Activated CD8-positive, alpha-beta memory T cell treated with anti-CD3 and anti-CD28 coated beads, Interleukin-2, amount 50 U/mL, for 48 hours (primary cell): Measurements from ENCODE around the gene TMEM240.
"Not testable (repeated sequence)": the region's sequence is repeated elsewhere in the genome, so short reads cannot be mapped to it uniquely, and the experiment has no call there.

Source experiments
- DNase-seq: peaks from one replicate; pipeline ENCODE4 v3.0.0-alpha.2; 2020

The TMEM240 gene

DNA sequence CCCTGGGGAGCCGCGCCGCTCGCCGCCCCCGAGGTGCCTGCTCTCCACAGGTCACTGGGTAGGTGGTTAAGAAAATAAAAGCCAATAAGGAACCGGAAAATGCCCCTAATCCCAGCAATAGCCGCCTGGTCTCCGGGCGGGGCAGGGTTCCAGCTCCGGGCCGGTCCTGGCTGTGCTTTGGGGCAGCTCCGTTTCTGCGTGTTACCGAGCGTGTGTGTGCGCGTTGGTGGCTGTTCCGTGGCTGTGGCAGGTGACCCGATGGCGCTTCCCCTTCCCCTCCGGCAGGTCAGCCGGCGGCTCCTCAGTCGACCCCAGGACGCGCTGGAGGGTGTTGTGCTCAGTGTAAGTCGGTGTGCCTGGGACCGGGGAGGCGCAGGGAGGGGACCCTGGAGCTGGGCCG, 17.2 kb downstream of the TMEM240 start:
- not testable (repeated sequence) for DNase-seq

DNA sequence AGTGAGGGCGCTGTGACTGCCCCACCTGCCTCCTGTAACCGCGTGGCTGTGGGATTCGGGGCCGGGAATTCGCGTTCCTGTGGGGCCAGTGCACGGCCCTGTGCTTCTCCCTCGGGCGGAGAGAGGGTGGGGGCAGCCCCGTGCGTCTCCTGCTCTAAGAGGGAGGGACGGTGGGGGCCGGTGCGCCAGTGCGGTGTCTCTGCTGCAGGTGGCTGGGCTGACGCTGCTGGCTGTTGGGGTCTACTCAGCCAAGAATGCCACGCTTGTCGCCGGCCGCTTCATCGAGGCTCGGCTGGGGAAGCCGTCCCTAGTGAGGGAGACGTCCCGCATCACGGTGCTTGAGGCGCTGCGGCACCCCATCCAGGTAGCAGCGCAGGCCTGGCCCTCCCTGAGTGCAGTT, 17.9 kb downstream of the TMEM240 start:
- DNase-seq: not testable (repeated sequence)

DNA sequence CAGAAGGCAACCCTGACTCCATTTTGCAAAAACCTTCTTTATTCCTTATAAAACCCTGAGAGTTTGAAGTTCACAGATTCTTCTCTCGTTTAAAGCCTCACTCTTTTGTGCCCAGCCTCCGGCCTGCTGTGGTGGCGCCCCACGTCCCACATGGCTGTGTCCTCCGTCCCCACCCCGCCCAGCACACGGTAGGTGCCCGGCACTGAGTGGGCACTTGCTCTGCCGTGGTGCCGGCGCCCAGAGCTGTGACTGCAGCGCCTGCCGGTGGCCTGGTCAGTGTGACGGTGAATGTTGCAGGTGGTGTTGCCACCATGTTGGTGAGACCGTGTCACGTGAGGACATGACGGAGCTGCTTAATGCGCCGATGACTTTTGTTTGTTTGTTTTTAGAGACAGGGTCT, 19.1 kb downstream of the TMEM240 start:
- DNase-seq: no peak

DNA sequence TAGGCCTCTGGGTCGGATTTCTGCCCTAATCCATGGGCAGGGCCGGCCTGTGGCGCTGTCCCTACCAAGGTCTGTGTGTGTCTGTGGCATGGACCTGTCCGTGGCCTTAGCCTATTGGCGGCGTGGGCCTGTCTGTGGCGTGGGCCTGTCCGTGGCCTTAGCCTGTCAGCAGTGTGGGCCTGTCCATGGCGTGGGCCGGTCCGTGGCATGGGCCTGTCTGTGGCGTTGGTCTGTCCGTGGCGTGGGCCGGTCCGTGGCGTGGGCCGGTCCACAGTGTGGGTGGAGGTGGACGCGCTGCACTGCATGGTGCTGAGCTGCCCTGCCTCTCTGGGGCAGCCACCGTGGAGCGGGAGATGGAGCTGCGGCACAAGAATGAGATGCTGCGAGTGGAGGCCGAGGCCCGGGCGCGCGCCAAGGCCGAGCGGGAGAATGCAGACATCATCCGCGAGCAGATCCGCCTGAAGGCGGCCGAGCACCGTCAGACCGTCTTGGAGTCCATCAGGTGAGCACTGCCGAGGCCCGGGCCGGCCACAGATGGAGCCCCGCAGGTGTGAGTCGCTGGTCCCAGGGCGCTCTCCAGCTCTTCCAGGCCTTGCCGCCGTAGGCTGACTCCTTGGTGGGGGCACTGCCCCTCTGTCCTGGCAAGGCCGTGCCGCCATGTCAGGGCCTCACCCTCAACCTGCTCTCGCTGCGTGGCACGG, 20.5 kb downstream of the TMEM240 start:
- DNase-seq: not testable (repeated sequence)

DNA sequence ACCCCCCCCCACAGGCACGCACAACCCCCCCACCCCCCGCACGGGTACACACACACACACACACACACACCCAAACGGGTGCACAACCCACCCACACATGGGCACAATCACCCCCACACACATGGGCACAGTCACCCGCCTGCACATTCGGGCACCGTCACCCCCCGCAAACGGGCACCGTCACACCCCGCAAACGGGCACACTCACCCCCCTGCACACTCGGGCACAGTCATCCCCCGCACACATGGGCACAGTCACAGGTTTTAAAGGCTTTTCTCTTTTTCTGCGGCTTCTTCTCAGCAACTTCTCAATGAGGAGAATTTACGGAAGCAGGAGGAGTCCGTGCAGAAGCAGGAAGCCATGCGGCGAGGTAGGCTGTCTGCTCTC, 21.8 kb downstream of the TMEM240 start:
- not testable (repeated sequence) for DNase-seq

DNA sequence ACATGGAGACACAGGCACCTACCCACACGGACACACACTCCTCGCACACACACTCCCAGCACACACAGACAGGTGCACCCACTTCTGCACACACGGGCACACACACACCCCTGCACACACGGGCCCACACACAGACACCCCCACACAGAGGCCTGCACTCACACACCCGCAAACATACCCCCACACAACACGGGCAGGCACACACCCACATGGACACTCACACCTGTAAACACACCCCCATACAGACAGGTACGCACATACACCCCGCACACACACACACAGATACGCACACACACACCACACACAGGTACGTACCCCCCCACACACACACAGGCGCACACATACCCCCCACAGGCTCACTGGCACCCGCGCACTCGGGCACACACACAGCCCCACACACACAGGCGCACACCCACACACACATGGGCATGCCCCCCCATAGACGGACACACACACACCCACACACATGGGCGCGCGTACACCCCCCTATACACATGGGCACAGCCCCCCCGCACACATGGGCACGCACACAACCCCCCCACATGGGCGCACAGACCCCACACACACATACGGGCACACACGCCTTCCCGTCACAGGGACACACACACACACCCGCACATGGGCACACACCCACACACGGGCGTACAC, 22.3 kb downstream of the TMEM240 start:
- DNase-seq: no peak

DNA sequence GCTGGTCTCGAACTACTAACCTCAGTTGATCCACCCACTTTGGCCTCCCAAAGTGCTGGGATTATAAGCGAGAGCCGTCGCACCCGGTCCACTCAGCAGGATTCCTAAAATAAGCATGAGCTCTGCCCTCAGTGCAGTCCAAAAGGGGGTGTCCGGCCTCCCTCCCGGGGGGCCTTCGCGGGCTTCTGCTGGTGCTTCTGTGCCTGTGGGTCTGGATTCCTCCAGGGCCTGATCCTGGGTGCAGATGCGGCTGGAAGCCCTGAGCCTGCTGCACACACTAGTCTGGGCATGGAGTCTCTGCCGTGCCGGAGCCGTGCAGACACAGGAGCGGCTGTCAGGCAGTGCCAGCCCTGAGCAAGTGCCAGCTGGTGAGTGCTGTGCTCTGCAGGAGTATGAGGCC, 23.5 kb downstream of the TMEM240 start:
- DNase-seq: not testable (repeated sequence)

DNA sequence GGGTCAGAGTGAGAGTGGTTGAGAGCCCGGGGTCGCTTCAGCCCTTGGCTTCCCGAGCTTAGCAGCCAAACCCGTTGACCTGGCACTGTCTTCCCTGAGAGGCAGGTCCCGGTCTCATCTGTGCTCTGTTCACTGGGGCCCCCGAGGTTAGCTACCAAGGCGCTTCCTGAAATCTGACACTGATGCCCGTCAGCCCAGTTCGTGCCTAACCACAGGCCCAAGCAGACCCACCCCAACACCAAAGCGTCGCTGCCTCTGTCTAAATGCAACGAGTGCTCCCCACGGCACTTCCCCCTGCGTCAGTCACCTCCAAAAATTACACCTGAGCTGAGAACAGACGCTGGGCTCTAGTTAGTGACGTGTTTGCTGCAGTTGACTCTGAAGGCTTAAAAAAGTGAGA, 26.0 kb downstream of the TMEM240 start:
- not testable (repeated sequence) for DNase-seq

DNA sequence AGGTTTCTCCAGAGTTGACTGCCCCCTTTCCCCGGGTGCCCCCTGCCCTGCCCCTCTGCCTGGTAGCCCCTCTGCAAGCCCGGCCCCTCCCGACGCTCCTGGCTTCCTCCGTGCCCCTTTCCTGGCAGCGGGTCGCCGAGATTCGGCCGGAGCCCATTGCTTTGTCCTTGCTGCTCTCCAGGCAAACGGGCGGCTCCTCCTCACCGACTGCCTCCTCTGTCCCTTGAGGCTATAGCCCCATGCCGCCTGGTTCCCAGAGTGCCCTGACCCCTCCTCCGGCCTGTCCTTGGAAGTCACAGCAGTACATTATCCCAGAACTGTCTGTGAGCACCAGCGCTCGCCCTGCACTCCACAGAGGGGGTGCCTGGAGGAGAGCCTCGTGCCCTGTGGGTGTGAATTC, 26.7 kb downstream of the TMEM240 start:
- not testable (repeated sequence) for DNase-seq

DNA sequence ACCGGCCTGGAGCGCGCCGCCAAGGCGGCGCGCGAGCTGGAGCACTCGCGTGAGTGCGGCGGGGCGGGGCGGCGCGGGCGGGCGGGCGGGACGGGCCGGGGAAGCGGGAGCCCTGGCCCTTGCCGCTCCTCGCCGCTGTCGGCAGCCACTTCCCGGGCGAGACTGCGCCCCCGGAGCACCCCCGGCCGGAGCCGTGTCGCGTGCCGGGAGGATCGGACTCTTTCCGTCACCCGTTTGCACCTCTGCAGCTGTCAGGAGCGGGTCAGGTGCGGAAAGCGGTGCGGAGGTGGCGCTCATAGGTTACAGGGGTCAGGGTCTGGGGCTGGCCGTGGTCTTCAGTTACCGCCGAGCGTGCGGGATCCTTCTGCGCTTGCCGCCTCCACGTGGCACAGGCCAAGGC, 28.0 kb downstream of the TMEM240 start:
- peak; percentile 68 for DNase-seq

DNA sequence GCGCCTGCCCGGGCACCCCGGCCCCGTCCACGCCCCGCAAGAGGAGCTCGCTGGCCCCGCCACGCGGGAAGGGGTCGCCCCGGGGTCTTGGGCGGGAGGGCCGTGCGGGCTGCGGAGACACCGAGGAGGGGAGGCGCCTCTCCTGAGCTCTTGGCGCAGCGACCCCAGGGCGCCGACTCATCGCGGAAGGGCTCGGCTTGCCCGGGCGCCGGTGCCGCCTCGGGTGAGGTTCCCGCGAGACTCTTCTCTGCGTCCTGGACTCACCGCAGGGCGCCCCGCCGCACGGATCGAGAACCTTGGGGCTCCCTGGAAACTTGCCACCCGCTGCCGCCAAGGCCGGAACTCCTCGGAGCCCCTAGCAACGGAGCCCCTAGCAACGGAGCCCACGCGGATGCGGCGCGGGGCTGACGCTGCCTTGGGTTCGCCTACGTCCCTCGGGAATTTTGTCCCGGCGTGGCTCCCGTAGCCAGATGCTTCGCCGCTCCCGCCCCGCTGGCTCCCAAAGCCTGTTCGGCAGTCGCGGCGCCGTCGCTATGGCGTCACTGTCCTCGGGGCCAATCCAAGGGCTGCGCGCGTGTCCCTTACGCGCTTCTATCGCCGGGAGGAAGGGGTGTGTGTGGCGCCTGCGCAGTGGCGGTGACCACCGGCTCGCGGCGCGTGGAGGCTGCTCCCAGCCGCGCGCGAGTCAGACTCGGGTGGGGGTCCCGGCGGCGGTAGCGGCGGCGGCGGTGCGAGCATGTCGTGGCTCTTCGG, 28.7 kb downstream of the TMEM240 start, which contains the start of gene ATAD3A:
Gene ATAD3A, plus strand, starts transcription at position 630 of the 753 bp plus-strand sequence. Its CDS starts 107 bp downstream, at position 737.
- DNase-seq: peak; percentile 98

DNA sequence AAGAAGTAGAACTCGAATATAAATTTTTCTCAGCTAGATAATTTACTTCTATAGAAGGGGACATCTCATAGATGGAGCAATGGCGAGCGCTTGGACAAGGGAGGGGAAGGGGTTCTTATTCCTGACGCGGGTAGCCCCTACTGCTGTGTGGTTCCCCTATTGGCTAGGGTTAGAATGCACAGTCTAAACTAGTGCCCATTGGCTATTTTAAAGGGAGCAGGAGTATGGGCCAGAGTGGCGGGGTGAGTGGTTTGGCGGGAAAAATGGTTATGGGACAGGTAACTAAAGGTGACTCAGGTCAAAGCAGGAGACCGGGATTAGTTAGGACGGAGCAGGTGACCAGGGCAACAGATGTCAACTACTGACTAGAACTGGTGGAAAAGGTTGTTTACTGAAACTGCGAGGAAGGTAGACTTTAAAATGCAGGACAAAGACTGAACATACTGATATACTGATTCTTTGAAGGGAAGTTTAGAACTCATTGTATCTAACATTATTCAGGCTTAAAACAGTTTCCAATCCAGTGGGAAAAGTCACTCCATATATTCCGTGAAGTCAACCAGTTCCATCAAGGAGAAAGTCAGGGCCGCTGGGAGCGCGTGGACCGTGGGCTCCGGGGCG, 29.4 kb downstream of the TMEM240 start:
- peak; percentile 59 for DNase-seq

DNA sequence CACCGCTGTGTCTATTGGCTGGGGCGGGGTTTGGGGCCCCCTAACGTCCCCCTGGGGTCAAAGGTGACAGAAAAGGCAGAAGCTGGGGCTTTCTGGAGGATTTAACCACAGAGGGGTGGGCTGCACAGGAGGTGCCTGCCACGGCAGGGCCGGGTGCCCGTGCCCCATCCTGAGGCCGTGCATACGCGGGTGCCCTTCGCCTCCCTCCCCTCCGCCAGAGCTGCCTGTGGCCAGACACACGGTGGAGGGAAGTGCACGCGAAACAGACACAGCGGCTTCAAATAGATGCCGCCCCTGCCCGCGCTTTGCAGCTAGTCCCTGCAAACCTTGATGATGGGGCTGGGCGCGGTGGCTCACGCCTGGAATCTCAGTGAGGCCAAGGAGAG, 31.0 kb downstream of the TMEM240 start:
- DNase-seq: not testable (repeated sequence)

DNA sequence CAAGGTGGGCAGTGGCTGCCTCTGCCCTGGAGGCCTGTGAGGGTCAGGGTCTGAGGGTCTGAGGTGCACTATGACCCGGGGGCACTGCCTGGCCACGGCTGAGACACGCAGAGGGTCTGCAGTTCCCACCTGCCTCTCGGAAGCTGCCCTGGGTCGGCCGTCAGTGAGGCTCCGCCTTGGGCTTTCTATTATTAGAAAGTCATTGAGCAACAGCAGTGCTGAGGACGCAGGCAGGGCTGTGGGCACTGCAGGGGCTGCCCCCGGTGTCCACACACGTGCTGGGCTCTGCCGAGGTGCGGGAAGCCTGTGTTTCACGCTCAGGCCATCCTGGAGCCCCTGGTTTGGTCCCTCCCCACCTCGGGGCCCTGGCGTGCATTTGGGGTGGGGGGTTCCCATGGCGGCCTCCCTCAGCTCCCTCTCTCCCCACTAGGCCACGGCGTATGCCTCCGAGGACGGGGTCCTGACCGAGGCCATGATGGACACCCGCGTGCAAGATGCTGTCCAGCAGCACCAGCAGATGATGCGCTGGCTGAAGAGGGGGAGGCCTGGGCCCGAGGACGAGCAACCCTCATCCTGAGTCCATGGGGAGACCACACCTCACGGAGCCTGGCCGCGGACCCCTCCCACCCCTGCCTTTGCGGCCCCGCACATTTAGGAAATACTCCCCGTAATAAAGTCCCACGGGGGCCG, 31.5 kb downstream of the TMEM240 start:
- DNase-seq: not testable (repeated sequence)

DNA sequence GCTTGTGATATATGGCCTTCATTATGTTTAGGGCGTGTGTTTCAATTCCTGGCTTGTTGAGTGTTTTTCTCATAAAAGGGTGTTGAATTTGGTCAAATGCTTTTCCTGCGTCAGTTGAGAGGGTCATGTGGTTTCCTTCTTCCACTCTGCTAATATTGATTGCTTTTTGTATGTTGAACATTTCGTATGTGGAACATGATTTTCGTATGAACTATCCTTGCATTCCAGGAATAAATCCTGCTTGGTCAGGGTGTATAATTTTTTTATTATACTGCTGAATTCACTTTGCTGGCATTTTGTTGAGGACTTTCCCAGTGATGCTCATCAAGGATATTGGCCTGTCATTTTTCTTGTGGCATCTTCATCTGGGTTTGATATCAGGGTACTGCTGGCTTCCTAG, 33.1 kb downstream of the TMEM240 start:
- no peak for DNase-seq

DNA sequence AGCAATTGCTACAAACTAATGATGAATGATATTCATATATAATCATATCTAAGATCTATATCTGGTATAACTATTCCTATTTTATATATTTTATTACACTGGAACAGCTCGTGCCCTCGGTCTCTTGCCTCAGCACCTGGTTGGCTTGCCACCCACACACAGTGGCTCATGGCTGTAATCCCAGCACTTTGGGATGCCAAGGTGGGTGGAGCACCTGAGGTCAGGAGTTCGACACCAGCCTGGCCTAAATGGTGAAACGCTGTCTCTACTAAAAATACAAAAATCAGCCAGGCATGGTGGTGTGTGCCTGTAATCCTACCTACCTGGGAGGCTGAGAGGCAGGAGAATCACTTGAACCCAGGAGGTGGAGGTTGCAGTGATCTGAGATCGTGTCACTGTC, 34.6 kb downstream of the TMEM240 start:
- DNase-seq: not testable (repeated sequence)

DNA sequence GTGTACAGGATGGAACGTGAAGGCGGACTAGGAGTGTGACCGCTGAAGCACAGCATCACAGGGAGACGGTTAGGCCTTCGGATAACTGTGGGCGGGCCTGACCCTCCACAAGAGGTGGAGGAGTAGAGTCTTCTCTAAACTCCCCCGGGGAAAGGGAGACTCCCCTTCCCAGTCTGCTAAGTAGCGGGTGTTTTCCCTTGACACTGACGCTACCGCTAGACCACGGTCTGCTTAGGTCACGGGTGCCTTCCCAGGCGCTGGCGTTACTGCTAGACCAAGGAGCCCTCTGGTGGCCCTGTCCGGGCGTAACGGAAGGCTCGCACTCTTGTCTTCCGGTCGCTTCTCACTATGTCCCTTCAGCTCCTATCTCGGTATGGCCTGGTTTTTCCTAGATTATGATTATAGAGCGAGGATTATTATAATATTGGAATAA, 35.0 kb downstream of the TMEM240 start:
- DNase-seq: not testable (repeated sequence)

DNA sequence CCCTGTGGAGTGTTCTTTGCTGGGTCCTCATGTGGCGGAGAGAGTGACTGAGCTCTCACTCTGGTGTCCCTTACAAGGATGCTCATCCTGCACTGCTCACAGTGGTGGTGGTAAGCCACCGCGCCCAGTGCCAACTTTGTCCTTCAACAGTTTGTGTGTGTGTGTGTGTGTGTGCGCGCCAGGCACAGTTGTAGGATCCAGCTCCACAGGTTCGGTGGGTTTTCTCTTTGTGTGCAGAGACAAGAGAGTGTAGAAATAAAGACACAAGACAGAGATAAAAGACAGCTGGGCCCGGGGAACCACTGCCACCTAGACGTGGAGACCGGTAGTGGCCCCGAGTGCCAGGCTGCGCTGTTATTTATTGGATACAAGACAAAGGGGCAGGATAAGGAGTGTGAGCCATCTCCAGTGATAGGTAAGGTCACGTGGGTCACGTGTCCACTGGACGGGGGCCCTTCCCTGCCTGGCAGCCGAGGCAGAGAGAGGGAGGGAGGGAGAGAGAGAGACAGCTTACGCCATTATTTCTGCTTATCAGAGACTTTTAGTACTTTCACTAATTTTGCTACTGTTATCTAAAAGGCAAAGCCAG, 35.6 kb downstream of the TMEM240 start:
- DNase-seq: peak; percentile 85

DNA sequence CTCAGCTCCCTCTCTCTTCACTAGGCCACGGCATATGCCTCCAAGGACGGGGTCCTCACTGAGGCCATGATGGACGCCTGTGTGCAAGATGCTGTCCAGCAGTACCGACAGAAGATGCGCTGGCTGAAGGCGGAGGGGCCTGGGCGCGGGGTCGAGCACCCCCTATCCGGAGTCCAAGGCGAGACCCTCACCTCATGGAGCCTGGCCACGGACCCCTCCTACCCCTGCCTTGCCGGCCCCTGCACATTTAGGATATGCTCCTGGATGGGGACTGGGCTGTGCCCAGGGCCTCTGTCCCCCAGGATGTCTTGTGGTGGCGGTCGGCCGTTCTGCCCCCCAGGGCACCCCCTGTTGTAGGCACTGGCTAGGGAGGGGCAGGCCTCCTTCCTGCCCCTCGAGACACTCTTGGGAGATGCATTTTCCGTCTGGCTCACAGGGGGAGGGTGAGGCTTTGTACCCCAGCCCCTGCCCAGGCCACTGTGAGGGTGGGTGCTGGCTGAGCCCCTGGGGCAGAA, 44.9 kb downstream of the TMEM240 start:
- not testable (repeated sequence) for DNase-seq

DNA sequence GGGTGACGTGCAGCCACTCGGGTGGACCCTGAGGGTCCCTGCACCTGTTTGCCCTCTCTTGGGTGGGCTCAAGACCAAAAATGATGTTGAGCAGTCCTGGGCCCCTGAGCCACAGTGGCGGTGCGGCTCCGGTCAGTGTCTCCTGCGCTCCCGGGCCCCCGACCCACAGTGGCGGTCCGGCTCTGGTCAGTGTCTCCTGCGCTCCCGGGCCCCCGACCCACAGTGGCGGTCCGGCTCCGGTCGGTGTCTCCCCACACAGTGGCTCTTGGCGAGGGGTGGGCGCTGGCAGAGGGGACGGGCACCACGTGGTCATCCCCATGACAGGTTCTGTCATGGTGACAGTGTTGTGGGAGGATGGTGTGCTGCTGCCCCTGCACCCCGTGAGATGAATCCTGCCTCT, 46.1 kb downstream of the TMEM240 start:
- DNase-seq: not testable (repeated sequence)

DNA sequence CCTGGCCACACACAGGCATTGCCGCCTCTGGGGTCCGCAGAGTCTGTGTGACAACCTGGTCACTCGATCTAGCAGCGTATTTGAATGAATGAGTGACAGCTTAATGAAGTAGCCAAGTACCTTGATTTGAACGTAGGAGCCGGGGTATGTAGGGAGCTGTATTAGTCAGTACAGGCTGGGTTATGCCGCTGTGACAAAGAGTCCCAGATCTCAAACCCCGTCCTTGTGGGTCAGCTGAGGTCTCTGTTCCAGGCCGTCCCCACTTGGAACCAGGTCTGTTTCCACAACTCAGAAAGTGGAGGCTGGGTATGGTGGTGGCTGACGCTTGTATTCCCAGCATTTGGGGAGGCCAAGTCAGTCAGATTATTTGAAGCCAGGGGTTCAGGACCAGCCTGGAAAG, 48.8 kb downstream of the TMEM240 start:
- DNase-seq: no peak

DNA sequence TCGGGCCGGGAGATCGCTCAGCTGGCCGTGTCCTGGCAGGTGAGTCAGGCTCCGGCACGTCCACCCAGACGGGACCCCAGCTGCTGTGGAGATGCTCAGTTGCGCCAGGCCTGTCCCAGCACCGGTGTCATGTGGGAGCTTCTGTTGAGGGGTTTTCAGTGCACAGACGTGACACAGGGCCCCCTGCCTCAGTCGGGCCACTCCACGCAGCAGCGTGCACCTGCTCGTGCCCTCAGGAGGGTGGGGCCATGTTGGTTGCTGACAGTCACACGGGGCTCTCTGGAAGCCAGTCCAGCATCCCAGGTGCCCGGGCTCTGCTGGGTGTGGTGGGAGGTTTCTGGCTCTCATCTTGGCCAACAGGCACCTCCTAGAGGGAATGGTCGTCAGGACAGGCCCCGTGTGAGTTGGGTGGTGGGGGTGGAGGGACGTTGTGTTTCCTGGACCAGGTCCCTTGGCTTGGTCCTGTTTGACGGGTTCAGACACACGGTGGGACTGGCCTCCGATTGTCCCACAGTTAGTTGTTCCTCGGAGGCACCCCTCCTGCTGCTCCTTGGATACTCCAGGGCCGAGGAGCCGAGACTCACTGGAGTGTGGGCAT, 49.7 kb downstream of the TMEM240 start:
- DNase-seq: no peak
